K562 (cell line): Measurements from ENCODE around the gene ADGRD1. TPM values are rescaled to one million over a fixed set of nuclear protein-coding genes. Genes with fewer than 3 reads are reported as not detected.

ENCODE experiments used
- ATAC-seq: fragments of 200-7000 bp; cut with Tn5 transposase; 3 replicates; pipeline ENCODE4 v1.9.1; 2020; ENCODE audit warnings: moderate library complexity
- BruUV-seq: library from RNA; stranded (reverse); fragments of 400-500 nt; replicated peaks from 2 replicates; lab custom pipeline; 2021; lab: Mats Ljungman, UMichigan
- CTCF ChIA-PET: fragments of 300-600 bp; formaldehyde crosslinking; extraction: SDS; loops from one replicate; lab custom pipeline; 2021; ENCODE audit warnings: low intra/inter-chr PET ratio; lab: Yijun Ruan, JAX
- POLR2A ChIA-PET: fragments of 300-600, 350-650 bp; sonication (Branson Sonifier 250); formaldehyde crosslinking; extraction: SDS; loops from one replicate; lab custom pipeline; 2021; ENCODE audit warnings: antibody characterized with exemption, inconsistent platforms; lab: Yijun Ruan, JAX
- DNase-seq, 4 experiments: peaks; one replicate each; pipeline versions ENCODE4 v3.0.0 to v3.0.0-alpha.2; 2011 to 2018; ENCODE audit warnings: low spot score in 3 of 4, mixed read lengths in 3 of 4; ENCODE audit errors: extremely low read depth in 1 of 4
- FAIRE-seq: peaks from 2 replicates; lab custom pipeline; 2011; peaks lifted over from hg19 to GRCh38; lab: Jason Lieb, UNC
- H2AFZ ChIP-seq: 2 replicates; pipeline ENCODE4 v1.6.0; 2011; ENCODE audit warnings: low read depth, low read length, control low read depth, inconsistent platforms
- H3K27ac ChIP-seq: fragments of 200-600 bp; 3 replicates; pipeline ENCODE4 v1.8.0; 2011; ENCODE audit warnings: low read depth, mild to moderate bottlenecking, control low read depth, inconsistent platforms, low read length, moderate library complexity, mixed read lengths; ENCODE audit errors: extremely low read depth
- H3K27me3 ChIP-seq, 2 experiments: fragments of 300-600 bp in 1 of 2; 2 replicates in 1 of 2; 3 replicates in 1 of 2; pipeline versions ENCODE4 v1.6.0 to v1.8.0; 2011; ENCODE audit warnings: inconsistent platforms in 2 of 2, low read length in 2 of 2, mild to moderate bottlenecking in 1 of 2, mixed read lengths in 1 of 2, moderate library complexity in 1 of 2; ENCODE audit not compliant: control insufficient read depth in 2 of 2, insufficient read depth in 2 of 2
- H3K36me3 ChIP-seq: fragments of 300-600 bp; 3 replicates; pipeline ENCODE4 v1.8.0; 2011; ENCODE audit warnings: mild to moderate bottlenecking, low read length, inconsistent platforms; ENCODE audit not compliant: control insufficient read depth, insufficient read depth
- H3K4me1 ChIP-seq, 2 experiments: fragments of 200-600 bp in 1 of 2; replicated peaks in 1 of 2; 2 replicates in 1 of 2; 3 replicates in 1 of 2; pipeline versions ENCODE4 v1.5.1 to v1.8.0; 2011; ENCODE audit warnings: inconsistent platforms in 2 of 2, low read length in 2 of 2, mild to moderate bottlenecking in 1 of 2, mixed read lengths in 1 of 2, moderate library complexity in 1 of 2; ENCODE audit not compliant: control insufficient read depth in 2 of 2, insufficient read depth in 2 of 2
- H3K4me2 ChIP-seq: 2 replicates; pipeline ENCODE4 v1.6.1; 2011; ENCODE audit warnings: low read length, control low read depth, inconsistent platforms, mixed read lengths; ENCODE audit not compliant: insufficient read depth
- H3K4me3 ChIP-seq: fragments of 200-600 bp; sonication (generic), shearing (Covaris generic); 2 replicates; pipeline ENCODE4 v1.5.1; 2016; ENCODE audit warnings: control low read depth, inconsistent platforms
- H3K79me2 ChIP-seq: fragments of 200-600 bp; 3 replicates; pipeline ENCODE4 v1.8.0; 2011; ENCODE audit warnings: low read length, inconsistent platforms; ENCODE audit not compliant: control insufficient read depth, insufficient read depth
- H3K9ac ChIP-seq, 2 experiments: 2 replicates each; pipeline versions ENCODE4 v1.6.0 to v1.6.1; 2011; ENCODE audit warnings: low read depth in 2 of 2, low read length in 2 of 2, control low read depth in 1 of 2, inconsistent platforms in 1 of 2, mild to moderate bottlenecking in 1 of 2, mixed read lengths in 1 of 2; ENCODE audit not compliant: insufficient read depth in 1 of 2
- H3K9me1 ChIP-seq: one replicate; pipeline ENCODE4 v1.6.0; 2011; ENCODE audit warnings: inconsistent platforms, mild to moderate bottlenecking, low read length, moderate library complexity; ENCODE audit not compliant: control insufficient read depth, insufficient read depth
- H3K9me3 ChIP-seq: replicated peaks from 2 replicates; pipeline ENCODE4 v1.5.1; 2011; ENCODE audit warnings: low read depth, low read length, inconsistent platforms; ENCODE audit not compliant: control insufficient read depth, insufficient read depth
- H4K20me1 ChIP-seq: replicated peaks from 2 replicates; pipeline ENCODE4 v1.6.1; 2011; ENCODE audit warnings: low read length, inconsistent platforms, mixed read lengths; ENCODE audit not compliant: control insufficient read depth, insufficient read depth
- CHCHD3 ChIP-seq: fragments of 250-450 bp; sonication (Bioruptor Pico); IDR thresholded peaks from 2 replicates; pipeline ENCODE4 v2.1.2; 2022; ENCODE audit warnings: mild to moderate bottlenecking
- CHD2 ChIP-seq: IDR thresholded peaks from 2 replicates; pipeline ENCODE4 v1.6.1; 2011; ENCODE audit warnings: low read depth, low read length
- FOXA3 ChIP-seq, 2 experiments: fragments of 450-650 bp in 1 of 2; sonication (generic) in 1 of 2; formaldehyde crosslinking; IDR thresholded peaks in 1 of 2; conservative IDR thresholded peaks in 1 of 2; 2 replicates each; pipeline versions ENCODE4 v1.4.0 to v1.8.0; 2020 to 2022; ENCODE audit warnings: mild to moderate bottlenecking in 2 of 2, missing genetic modification reagents in 1 of 2
- JUN ChIP-seq, 2 experiments: sonication (generic) in 1 of 2; formaldehyde crosslinking in 1 of 2; IDR thresholded peaks; 2 replicates each; pipeline versions ENCODE4 v1.6.1 to v1.8.0; 2012 to 2022; ENCODE audit warnings: borderline replicate concordance in 2 of 2, mild to moderate bottlenecking in 2 of 2, improper control_type of control experiment in 1 of 2, low read depth in 1 of 2, low read length in 1 of 2, missing genetic modification reagents in 1 of 2
- MITF ChIP-seq: IDR thresholded peaks from 2 replicates; pipeline ENCODE4 v1.6.1; 2014; ENCODE audit warnings: antibody characterized with exemption
- MTF1 ChIP-seq: fragments of 250-450 bp; sonication (Bioruptor Pico); IDR thresholded peaks from 2 replicates; pipeline ENCODE4 v1.9.0; 2021; ENCODE audit warnings: moderate library complexity, mild to moderate bottlenecking, inconsistent platforms, borderline replicate concordance
- RREB1 ChIP-seq: fragments of 250-450 bp; sonication (Bioruptor Pico); IDR thresholded peaks from 2 replicates; pipeline ENCODE4 v1.4.0; 2020
- SRF ChIP-seq, 2 experiments: fragments of 250-450, 450-650 bp in 1 of 2; sonication (Bioruptor Pico) in 1 of 2; sonication (generic) in 1 of 2; formaldehyde crosslinking; IDR thresholded peaks; 2 replicates each; pipeline versions ENCODE4 v1.5.0 to v1.5.1; 2020 to 2022; ENCODE audit warnings: mild to moderate bottlenecking in 1 of 2, missing genetic modification reagents in 1 of 2
- SRSF3 ChIP-seq: fragments of 200-400 bp; formaldehyde crosslinking; IDR thresholded peaks from 2 replicates; pipeline ENCODE4 v1.6.1; 2016; ENCODE audit warnings: mild to moderate bottlenecking, low read length, moderate library complexity; ENCODE audit not compliant: insufficient read depth
- TARDBP ChIP-seq: fragments of 450-650 bp; IDR thresholded peaks from 2 replicates; pipeline ENCODE4 v1.6.1; 2016
- XRCC4 ChIP-seq: IDR thresholded peaks from one replicate; pipeline ENCODE4 v1.6.1; 2011; ENCODE audit not compliant: insufficient read depth, insufficient read length; ENCODE audit errors: extremely low read depth
- ZFP1 ChIP-seq: fragments of 450-650 bp; formaldehyde crosslinking; IDR thresholded peaks from 2 replicates; pipeline ENCODE4 v1.4.0; 2020; ENCODE audit warnings: mild to moderate bottlenecking, mixed read lengths
- WGBS: fragments of 100-300 bp; shearing (Covaris generic); methylation state at CpG from one replicate; pipeline ENCODE4 v1.1.6; 2016; ENCODE audit warnings: low coverage, mixed read lengths; ENCODE audit not compliant: insufficient coverage; ENCODE audit errors: missing lambda C conversion rate; 5-methylcytosine and 5-hydroxymethylcytosine counted together
- in situ Hi-C: fragments of 300-500 bp; cut with MboI; formaldehyde crosslinking; loops from 4 replicates; pipeline ENCODE4 v1.15.0; 2018; ENCODE audit warnings: inconsistent platforms, mixed read lengths
- intact Hi-C: fragments of 100-400 bp; cut with micrococcal nuclease; formaldehyde crosslinking; loops from 2 replicates; pipeline ENCODE4 v1.14.2; 2022
- polyA plus RNA-seq, 8 experiments: library from polyadenylated mRNA; depleted of rRNA in 4 of 8; stranded (reverse) in 5 of 8; unstranded in 3 of 8; fragments of >200 nt; fragmentation: Nextera tagmentation in 2 of 8; fragmentation: Illumina TruSeq in 1 of 8; extraction: Ambion mirVana in 2 of 8; extraction: Trizol in 1 of 8; gene quantifications; 2 replicates each; pipeline versions ENCODE4 v1.2.1 to v1.2.3, GENCODE V29; 2011 to 2014; ENCODE audit warnings: inconsistent platforms in 1 of 8, missing spikeins in 1 of 8
- total RNA-seq, 7 experiments: library from RNA; depleted of rRNA in 6 of 7; stranded (reverse); fragments of >200 nt in 6 of 7; fragmentation: Illumina TruSeq in 2 of 7; extraction: Trizol in 2 of 7; gene quantifications; 2 replicates each; pipeline versions ENCODE4 v1.2.1 to v1.2.3, GENCODE V29; 2011 to 2021; ENCODE audit warnings: low replicate concordance in 1 of 7

The ADGRD1 gene
- total and polyA plus RNA-seq, 9 of the 15 experiments (the other 6 are each of a cell fraction or from before 2014, with no cell fraction given): 1.7 to 11.7 (median 3.3) TPM

- peaks cover 6% of the 10 kb centered on the region for H3K9me3 ChIP-seq
- H3K4me3 ChIP-seq: no peak overlapping the region
- H3K4me2 ChIP-seq: peak overlapping the region; percentile 50
- H3K79me2 ChIP-seq: no peaks in the 10 kb centered on the region
- ChIA-PET POLR2A (no interaction called here), CTCF (no interaction called here)
- H3K27ac ChIP-seq: no peak overlapping the region
- no peak for FAIRE-seq
- H3K36me3 ChIP-seq: no peaks in the 10 kb centered on the region; the same call in 2 of the 3 replicates
- 63% methylated on average over 12 of the region's 14 CpGs for WGBS
- H3K27me3 ChIP-seq: peaks cover 0 to 19% of the 10 kb centered on the region in 2 experiments; a peak in 4 of 5 replicates
- H4K20me1 ChIP-seq: no peaks in the 10 kb centered on the region
- intact Hi-C loops (no loop called here), in situ Hi-C loops (no loop called here)
- no peak for ATAC-seq
- no TSS peak for BruUV-seq
- H3K9ac ChIP-seq: peak overlapping the region in 1 of 2 experiments; percentile 19; a peak in 1 of 4 replicates
- DNase-seq: no peak
- no peaks in the 10 kb centered on the region for H3K9me1 ChIP-seq
- peaks cover 38 to 39% of the 10 kb centered on the region in 2 experiments for H3K4me1 ChIP-seq
- H2AFZ ChIP-seq: no peak overlapping the region
- TF ChIP-seq SRF (CRISPR knock-in tag; IDR thresholded peaks at IDR 0.05) (no peak), SRSF3 (no peak), ZFP1 (CRISPR knock-in tag) (no peak), JUN (IDR thresholded peaks at IDR 0.05; ENCODE audit: borderline replicate concordance, low read depth, low read length) (no peak), JUN (CRISPR knock-in tag; IDR thresholded peaks at IDR 0.05; ENCODE audit: borderline replicate concordance) (0 out of 2 replicates have a peak, but pooled peaks have one; percentile 27), XRCC4 (no peak), CHD2 (no peak), MTF1 (CRISPR knock-in tag) (no peak), CHCHD3 (CRISPR knock-in tag) (no peak), RREB1 (CRISPR knock-in tag) (no peak), FOXA3 (CRISPR knock-in tag; conservative IDR thresholded peaks at IDR 0.05 in 1 of 2, IDR thresholded peaks at IDR 0.05 in 1 of 2) (peak; percentile 25 to 80; a peak in 1 of 4 replicates), TARDBP (0 out of 2 replicates have a peak, but pooled peaks have one; percentile 51), MITF (no peak)
These were observed 3.0 kb downstream of the ADGRD1 start for GRCh38 chr12:130956456-130957303.
